Measurements from ENCODE around the gene LRP1B.

- TF ChIP-seq CTCF (IDR thresholded peaks at IDR 0.05) (no peak), POLR2A (IDR thresholded peaks at IDR 0.05) (no peak)
Measured at GRCh38 chr2:141992695-141993094, 138.1 kb downstream of the LRP1B start.

All from right lobe of liver (tissue), 4 donors.